RPMI7951 (cell line): Measurements from ENCODE around the gene OPTN. TPM values are rescaled to one million over a fixed set of nuclear protein-coding genes. Genes with fewer than 3 reads are reported as not detected.
A peak's percentile ranks its signal among the peaks of the same experiment; 100 is the strongest.
"Not testable (repeated sequence)": the region's sequence is repeated elsewhere in the genome, so short reads cannot be mapped to it uniquely, and the experiment has no call there.

Experiments
- DNase-seq: peaks from one replicate; pipeline ENCODE4 v3.0.0-alpha.2; 2012; ENCODE audit warnings: low read depth
- total RNA-seq: library from RNA; depleted of rRNA; stranded (reverse); fragments of >200 nt; shearing (Covaris generic); gene quantifications from 2 replicates; pipeline ENCODE4 v1.2.3, GENCODE V29; 2014; rRNA removed

Gene OPTN
- total RNA-seq = 74.8 and 78.7 TPM in 2 replicates

- DNase-seq = peak; percentile 81
Observed at GRCh38 chr10:13099666-13100348, at the start of gene OPTN. OPTN (plus strand) TSS chr10:13100163; CDS start chr10:13109123, 8,960 bp downstream.

GRCh38 chr10:13051126-13051694 lies 48.8 kb upstream of the OPTN start:
- no peak for DNase-seq

DNA sequence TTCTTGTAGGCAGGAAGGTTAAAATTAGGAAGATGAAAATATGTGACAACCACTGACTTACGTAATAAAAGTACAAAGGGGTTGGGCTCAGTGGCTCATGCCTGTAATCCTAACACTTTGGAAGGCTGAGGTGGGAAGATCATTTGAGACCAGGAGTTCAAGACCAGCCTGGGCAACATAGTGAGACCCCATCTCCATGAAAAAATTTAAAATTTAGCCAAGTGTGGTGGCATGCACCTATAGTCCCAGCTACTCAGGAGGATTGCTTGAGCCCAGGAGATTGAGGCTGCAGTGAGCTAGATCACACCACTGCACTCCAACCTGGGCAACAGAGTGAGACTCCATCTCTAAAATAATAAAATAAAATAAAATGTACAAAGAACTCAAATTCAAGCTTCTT lies 46.8 kb upstream of the OPTN start:
- not testable (repeated sequence) for DNase-seq

DNA sequence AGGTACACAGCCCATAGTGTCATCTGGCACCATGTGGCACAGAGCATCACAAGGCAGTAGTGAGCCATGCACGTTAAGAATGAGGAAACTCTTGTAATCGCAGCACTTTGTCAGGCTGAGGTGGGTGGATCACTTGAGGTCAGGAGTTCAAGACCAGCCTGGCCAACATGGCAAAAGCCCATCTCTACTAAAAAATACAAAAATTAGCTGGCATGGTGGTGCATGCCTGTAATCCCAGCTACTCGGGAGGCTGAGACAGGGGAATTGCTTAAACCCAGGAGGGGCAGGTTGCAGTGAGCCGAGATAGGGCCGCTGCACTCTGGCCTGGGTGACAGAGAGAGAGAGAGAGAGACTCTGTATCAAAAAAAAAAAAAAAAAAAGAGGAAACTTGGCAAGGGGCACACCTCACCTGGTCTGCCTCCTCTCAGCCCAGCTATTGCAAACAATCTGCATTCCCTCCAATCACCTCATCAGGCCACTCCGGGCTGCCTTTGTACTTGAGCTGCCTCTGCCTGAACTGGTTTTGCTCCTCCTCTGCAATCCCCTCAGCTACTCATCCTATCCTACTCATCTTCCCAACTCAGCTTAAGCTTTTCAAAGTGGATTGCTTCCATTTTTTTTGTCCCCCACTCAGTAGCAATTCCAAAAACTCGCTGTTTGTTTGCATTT lies 46.0 kb upstream of the OPTN start:
- DNase-seq = no peak

- no peak for DNase-seq
Observed at GRCh38 chr10:13054844-13055243, 45.1 kb upstream of the OPTN start.

DNA sequence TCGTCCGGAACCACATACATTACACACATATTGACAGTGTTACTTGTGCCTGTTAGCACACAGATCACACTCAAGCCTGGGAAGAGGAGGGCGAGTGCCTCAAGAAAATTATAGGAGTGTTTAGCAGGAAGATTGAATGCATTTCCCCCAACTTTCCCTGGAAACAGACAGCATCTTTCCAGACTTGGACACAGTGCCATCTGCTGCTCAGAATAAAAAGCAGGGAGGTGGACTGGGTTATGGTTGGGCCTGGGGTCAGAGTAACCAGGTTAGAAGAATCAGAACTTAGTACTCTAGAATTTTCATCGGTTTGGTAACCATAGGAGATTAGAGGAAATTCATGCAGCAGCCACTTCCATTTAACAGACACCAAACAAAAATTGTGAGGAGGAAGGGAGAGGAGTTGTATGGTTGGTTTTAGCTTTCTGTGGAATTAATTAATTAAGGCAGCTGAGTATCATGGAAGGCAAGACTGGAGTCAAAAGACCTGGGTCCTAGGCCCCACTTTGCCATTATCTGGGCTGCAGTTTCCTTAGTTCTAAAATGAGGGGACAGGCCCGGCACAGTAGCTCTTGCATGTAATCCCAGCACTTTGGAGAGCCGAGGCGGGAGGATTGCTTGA lies 43.4 kb upstream of the OPTN start:
- DNase-seq = peak; percentile 15

GRCh38 chr10:13062803-13063202 lies 37.2 kb upstream of the OPTN start:
- DNase-seq = peak; percentile 76

DNA sequence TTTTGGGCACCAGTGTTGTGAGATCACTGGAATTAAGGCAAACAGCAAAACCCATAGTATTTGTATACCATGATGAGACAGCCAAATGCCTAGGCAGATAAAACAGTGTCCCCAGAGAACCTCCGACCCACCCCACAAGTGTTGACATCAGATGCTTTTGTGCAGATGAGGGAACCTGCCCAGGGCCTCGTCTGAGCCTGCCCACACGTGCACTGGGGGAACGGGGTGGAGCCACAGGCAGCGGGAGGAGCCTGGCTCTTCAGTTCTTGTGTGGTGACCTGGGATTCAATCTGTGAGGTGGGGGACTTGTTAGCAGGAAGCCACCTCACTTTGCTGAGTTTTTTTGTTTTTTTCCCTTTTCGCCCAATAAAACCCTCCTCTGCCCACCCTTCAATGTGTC lies 33.4 kb upstream of the OPTN start:
- DNase-seq = no peak

DNA sequence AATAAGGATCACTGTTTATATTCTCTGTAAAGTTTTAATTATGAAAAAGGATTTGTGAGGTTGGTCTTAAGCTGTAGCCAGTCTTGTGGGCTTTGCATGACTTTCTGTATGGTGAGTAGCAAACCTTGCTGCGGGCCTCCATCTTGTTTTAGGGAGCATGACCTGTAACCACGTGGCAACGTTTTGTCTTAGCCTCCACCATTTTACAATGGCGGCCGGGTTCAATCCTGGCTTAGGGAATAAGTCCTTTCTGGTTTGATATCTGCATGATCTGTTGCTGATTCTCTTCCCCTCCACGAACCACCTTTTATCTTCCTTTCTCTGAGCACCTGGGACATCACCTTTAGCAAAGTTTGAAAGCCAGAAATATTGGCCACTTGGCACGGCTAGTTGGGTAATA lies 32.5 kb upstream of the OPTN start:
- DNase-seq = no peak

DNA sequence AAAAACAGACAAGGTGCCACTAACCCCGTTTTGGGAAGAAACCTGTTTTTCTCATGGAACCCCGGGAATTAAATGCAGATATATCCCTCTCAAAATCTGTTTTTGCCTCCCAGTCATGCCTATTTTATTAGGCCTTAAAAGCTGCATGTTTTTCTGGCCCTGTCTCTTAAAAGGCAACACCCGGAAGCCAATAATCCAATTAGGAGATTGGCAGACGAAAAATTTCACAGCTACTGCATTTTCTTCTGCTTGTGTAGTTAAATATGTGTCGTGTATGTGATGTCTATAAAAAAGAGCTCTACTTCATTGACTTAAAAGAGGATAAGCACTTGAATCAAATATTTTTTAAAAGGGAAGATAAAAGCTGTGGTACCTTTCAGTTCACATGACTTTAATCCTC lies 31.9 kb upstream of the OPTN start:
- DNase-seq = no peak

- DNase-seq = no peak
Observed at GRCh38 chr10:13068484-13068883, 31.5 kb upstream of the OPTN start.

- DNase-seq = no peak
Observed at GRCh38 chr10:13072339-13072738, 27.6 kb upstream of the OPTN start.

DNA sequence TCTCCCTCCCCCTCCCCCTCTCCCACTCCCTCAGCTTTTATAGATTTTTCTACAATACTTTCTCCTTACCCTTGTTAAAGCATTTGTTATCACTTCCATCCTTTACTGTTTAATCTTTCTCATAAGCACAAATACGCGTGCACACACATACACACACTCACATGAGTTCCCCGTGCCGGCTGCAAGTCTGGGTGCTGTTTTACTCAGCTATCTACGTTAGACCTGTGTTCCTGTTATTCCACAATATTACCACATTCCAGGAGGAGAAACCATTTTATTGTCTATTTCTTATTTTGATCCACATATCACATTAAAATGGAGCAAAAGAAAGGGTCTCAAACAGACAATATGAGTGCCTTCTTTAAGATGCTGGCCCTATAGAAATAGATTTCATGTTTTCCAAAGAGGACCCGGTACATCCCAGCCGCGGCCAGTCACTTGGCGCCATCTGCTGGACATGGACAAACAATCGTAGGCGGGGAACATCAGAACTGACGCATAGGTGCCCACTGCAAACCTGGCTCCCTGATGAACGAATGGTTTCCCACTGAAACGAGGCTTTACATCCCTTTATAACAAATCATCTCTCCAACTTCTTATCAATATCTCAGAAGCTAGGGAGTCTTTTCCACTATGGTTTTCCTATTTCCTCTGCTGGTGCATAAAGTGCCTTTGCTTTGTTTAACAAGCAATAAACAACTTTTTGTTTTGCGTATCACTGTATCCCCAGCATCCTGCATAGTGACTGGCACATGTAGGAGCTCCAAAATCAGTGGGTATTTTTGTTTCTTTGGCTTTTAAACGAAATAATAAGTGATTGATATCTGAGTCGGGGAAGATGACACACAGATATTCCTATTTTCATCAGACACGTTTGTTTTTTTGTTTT lies 25.2 kb upstream of the OPTN start:
- peak; percentile 58 for DNase-seq

DNA sequence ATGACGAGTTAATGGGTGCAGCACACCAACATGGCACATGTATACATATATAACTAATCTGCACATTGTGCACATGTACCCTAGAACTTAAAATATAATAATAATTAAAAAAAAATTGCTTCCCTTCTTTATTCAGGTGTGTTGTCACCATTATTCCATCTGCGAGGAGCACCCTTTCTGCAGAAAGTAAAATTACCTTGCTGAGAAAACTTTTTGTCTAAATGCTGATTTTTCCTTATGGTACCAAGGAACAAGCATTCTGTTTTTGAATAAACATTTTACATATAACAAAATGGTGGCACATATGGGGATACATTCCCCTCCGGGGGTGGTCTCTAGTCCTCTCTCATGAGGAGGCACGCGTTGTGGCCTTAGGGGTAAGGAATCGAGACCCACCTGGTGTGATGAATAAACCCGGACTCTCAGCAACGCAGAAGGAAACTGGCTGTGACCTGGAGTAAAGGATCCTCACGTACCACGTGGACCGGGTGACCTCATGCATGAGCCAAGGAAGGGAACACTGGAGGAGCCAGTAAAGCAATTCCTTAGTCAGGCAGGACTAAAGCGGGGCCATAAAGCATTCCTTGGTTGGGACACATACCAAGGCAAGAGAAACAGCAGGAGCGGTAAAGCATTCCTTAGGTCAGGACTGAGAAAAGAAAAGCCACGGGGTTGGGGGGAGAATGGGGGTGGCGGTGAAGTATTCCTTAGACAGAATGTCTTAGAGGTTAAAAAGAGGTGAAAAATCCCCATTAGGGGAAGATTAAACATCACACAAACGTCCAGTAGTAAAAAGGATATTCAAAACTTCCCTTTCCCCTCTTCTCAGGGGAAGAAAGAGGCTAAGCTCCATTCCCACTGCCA lies 20.8 kb upstream of the OPTN start:
- no peak for DNase-seq

DNA sequence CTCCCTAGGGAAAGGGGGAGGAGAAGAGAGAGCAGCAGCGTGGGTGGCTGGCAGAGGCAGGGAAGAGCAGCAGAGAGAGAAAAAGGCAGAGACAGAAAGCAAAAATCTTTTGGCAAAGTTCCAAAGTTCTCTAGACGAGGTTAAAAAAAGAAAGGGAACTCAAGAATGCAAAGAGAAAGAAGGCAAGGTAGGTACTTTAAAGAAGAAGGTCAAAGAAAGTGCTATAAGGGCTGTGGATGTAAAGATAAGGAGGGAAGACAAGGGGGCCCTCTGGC lies 20.2 kb upstream of the OPTN start:
- DNase-seq = no peak

DNA sequence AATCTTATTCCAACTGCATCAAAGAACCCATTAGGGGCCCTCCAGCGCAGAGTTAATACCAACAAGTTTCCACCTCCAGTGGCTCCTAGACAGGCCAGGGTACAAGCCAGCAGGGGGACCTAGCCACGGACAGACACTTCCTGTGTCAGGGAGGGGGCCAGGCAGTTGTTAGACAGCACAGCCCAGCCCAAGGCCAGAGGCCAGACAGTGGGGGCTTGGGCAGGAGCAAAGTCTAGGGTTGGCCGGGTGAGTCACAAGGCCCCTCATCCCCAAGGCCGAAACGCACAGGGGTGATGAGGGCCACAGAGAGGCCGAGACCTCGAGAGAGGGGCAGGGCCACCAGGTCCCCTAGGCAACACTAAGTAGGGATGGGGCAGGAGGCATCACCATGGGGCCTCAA lies 19.3 kb upstream of the OPTN start:
- DNase-seq = no peak

DNA sequence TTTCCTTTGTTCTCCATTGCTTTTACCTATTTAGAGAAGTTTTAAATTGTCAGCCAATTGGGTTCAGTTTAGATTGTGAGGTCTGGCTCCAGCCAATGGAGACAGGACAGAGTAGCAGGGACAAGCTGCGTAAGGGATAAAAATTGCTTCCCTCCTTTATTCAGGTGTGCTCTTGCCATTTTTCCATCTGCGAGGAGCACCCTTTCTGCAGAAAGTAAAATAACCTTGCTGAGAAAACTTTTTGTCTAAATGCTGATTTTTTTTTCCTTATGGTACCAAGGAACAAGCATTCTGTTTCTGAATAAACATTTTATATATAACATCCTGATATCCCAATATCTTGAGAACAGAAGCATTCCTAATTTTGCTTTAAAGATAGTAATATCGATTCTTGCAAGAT lies 16.3 kb upstream of the OPTN start:
- not testable (repeated sequence) for DNase-seq

- DNase-seq = no peak
Observed at GRCh38 chr10:13086056-13086455, 13.9 kb upstream of the OPTN start.

DNA sequence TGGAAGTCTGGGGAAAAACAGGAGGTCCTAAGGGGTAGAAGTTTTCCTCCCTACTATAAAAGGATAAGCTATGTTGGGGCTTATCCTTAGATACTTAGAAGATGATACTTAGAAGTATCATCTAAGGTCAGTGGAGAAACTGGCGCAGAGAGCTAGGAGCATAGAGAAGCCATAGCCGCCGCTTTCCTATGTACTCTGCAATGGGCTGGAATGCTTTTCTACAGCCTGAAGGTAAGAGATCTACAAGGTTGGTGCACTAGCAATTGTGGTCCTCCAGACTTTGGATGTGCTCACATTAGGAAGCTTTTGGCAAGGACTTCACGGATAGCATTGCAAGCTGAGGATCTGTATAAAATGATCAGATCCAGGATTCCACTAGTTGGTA lies 12.4 kb upstream of the OPTN start:
- no peak for DNase-seq

GRCh38 chr10:13087986-13088618 lies 11.9 kb upstream of the OPTN start:
- peak; percentile 49 for DNase-seq

- no peak for DNase-seq
Observed at GRCh38 chr10:13089345-13089744, 10.6 kb upstream of the OPTN start.
